ENCODE measurements around the gene NECTIN1. TPM values are rescaled to one million over a fixed set of nuclear protein-coding genes. Genes with fewer than 3 reads are reported as not detected.
A peak's percentile ranks its signal among the peaks of the same experiment; 100 is the strongest.

Gene NECTIN1
- total RNA-seq, 1 donor from 2014 or later = 19.5 TPM

DNA sequence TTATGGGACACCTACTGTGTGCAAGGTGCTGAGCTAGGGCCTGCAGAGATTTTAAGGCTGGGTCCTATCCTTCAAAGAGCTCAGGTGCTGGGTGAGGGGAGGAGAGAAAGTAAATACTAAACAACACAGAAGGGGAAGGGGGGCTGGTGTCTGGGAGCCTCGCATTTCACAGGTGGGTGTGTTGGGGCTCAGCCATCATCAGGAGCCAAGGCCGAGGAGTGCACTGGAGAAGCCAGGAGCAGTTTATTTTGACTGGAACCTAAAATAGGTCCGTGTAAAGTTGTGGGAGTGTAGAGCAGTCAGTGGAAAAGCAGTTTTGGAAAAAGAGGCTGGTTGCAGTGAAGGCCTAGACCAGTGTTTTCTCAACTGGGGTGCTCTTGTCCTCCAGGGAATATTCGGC lies 17.5 kb downstream of the NECTIN1 start:
- no peaks in the 10 kb centered on the region for H3K36me3 Mint-ChIP-seq
- Histone ChIP-seq H3K36me3 (no peaks in the 10 kb centered on the region), H3K4me3 (no peak overlapping the region), H2AFZ (replicated peaks) (no peak overlapping the region), H3K79me2 (ENCODE audit: low read depth) (peaks cover 100% of the 10 kb centered on the region), H3K4me2 (no peak overlapping the region), H3K4me1 (peaks cover 56% of the 10 kb centered on the region), H3K27ac (no peak overlapping the region), H4K20me1 (ENCODE audit: low read depth) (peaks cover 100% of the 10 kb centered on the region), H3K9me3 (ENCODE audit: low read depth) (no peaks in the 10 kb centered on the region), H3K27me3 (no peaks in the 10 kb centered on the region), H3K9ac (no peak overlapping the region), H3F3A (ENCODE audit: low read depth) (peaks cover 3% of the 10 kb centered on the region)
- TF ChIP-seq EZH2phosphoT487 (IDR thresholded peaks at IDR 0.05) (no peak), CTCF (IDR thresholded peaks at IDR 0.05) (no peak), EZH2 (IDR thresholded peaks at IDR 0.05) (no peak)
- H3K27ac Mint-ChIP-seq = peak overlapping the region; percentile 82
- H3K27me3 Mint-ChIP-seq (ENCODE audit: insufficient read depth, low read depth) = peaks cover 2% of the 10 kb centered on the region
- peaks cover 85% of the 10 kb centered on the region for H3K4me1 Mint-ChIP-seq
- no peaks in the 10 kb centered on the region for H3K9me3 Mint-ChIP-seq
- no peak overlapping the region for H3K4me3 Mint-ChIP-seq
- DNase-seq (ENCODE audit: low spot score) = no peak

DNA sequence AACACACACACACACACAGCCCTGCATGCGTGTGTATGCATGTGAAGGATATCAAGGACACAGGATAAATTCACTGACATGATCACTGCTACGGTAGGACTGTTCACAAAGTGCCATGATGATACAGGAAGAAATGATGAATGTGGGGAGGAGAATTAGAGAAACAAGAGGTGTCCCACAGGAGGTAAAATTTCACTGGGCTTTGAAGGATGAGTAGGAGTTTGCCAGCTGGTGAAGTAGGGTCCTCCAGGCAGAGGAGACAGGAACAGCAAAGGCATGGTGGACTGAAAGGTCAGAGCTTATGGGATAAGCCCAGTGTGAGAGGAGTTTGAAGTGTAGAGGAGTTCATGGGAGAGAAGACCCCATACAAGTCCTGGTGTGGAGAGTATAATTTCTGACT lies 18.6 kb downstream of the NECTIN1 start:
- Mint-ChIP-seq H3K4me3 (no peak overlapping the region), H3K27me3 (ENCODE audit: insufficient read depth, low read depth) (peaks cover 2% of the 10 kb centered on the region), H3K36me3 (peaks cover 1% of the 10 kb centered on the region), H3K9me3 (no peaks in the 10 kb centered on the region), H3K4me1 (peaks cover 84% of the 10 kb centered on the region), H3K27ac (peak overlapping the region; percentile 13)
- Histone ChIP-seq H3F3A (ENCODE audit: low read depth) (peaks cover 3% of the 10 kb centered on the region), H3K27ac (peak overlapping the region; percentile 46), H3K9ac (no peak overlapping the region), H4K20me1 (ENCODE audit: low read depth) (peaks cover 100% of the 10 kb centered on the region), H3K4me2 (peak overlapping the region; percentile 17), H3K36me3 (no peaks in the 10 kb centered on the region), H3K9me3 (ENCODE audit: low read depth) (no peaks in the 10 kb centered on the region), H3K4me1 (peaks cover 47% of the 10 kb centered on the region), H3K79me2 (ENCODE audit: low read depth) (peaks cover 100% of the 10 kb centered on the region), H3K4me3 (no peak overlapping the region), H2AFZ (replicated peaks) (no peak overlapping the region), H3K27me3 (no peaks in the 10 kb centered on the region)
- no peak for DNase-seq (ENCODE audit: low spot score)
- TF ChIP-seq EZH2phosphoT487 (IDR thresholded peaks at IDR 0.05) = no peak
- TF ChIP-seq CTCF (IDR thresholded peaks at IDR 0.05) = no peak
- no peak for TF ChIP-seq EZH2 (IDR thresholded peaks at IDR 0.05)

GRCh38 chr11:119709638-119710346 lies 19.2 kb downstream of the NECTIN1 start:
- H3K36me3 ChIP-seq = no peaks in the 10 kb centered on the region
- peak overlapping the region; percentile 17 for H3K4me2 ChIP-seq
- TF ChIP-seq EZH2phosphoT487 (IDR thresholded peaks at IDR 0.05) (no peak), EZH2 (IDR thresholded peaks at IDR 0.05) (no peak), CTCF (IDR thresholded peaks at IDR 0.05) (no peak)
- no peaks in the 10 kb centered on the region for H3K27me3 ChIP-seq
- peaks cover 3% of the 10 kb centered on the region for H3F3A ChIP-seq (ENCODE audit: low read depth)
- no peaks in the 10 kb centered on the region for H3K9me3 Mint-ChIP-seq
- peak; percentile 95 for DNase-seq (ENCODE audit: low spot score)
- H4K20me1 ChIP-seq (ENCODE audit: low read depth) = peaks cover 100% of the 10 kb centered on the region
- H3K27me3 Mint-ChIP-seq (ENCODE audit: insufficient read depth, low read depth) = peaks cover 2% of the 10 kb centered on the region
- peak overlapping the region; percentile 89 for H3K27ac Mint-ChIP-seq
- H3K9ac ChIP-seq = no peak overlapping the region
- no peak overlapping the region for H2AFZ ChIP-seq (replicated peaks)
- H3K4me3 ChIP-seq = no peak overlapping the region
- H3K36me3 Mint-ChIP-seq = peaks cover 6% of the 10 kb centered on the region
- H3K4me1 ChIP-seq = peaks cover 41% of the 10 kb centered on the region
- H3K4me1 Mint-ChIP-seq = peaks cover 86% of the 10 kb centered on the region
- H3K4me3 Mint-ChIP-seq = peak overlapping the region; percentile 57
- no peak overlapping the region for H3K27ac ChIP-seq
- peaks cover 100% of the 10 kb centered on the region for H3K79me2 ChIP-seq (ENCODE audit: low read depth)
- H3K9me3 ChIP-seq (ENCODE audit: low read depth) = no peaks in the 10 kb centered on the region

Data from neural progenitor cell (in vitro differentiated cells).